H1 (cell line): ENCODE data around the gene PKNOX1. TPM values are rescaled to one million over a fixed set of nuclear protein-coding genes. Genes with fewer than 3 reads are reported as not detected.

Source experiments
- CHD2 ChIP-seq: IDR thresholded peaks from 2 replicates; pipeline ENCODE4 v1.6.1; 2012; ENCODE audit warnings: low read length, improper control_type of control experiment
- EP300 ChIP-seq, 2 experiments: IDR thresholded peaks; 1 replicate in 1 of 2; 2 replicates in 1 of 2; pipeline ENCODE4 v1.6.1; 2011 to 2012; ENCODE audit warnings: low read depth in 2 of 2, low read length in 2 of 2, mild to moderate bottlenecking in 2 of 2, borderline replicate concordance in 1 of 2, inconsistent platforms in 1 of 2, moderate library complexity in 1 of 2
- FOSL1 ChIP-seq: IDR thresholded peaks from 2 replicates; pipeline ENCODE4 v1.6.1; 2011; ENCODE audit warnings: mild to moderate bottlenecking, low read depth, low read length, moderate library complexity; ENCODE audit not compliant: insufficient read depth
- polyA plus RNA-seq, 7 experiments: library from polyadenylated mRNA; depleted of rRNA in 3 of 7; stranded (reverse) in 5 of 7; unstranded in 2 of 7; fragments of >200 nt in 5 of 7; fragments of 200-250 nt in 2 of 7; gene quantifications; 1 replicate in 5 of 7; 2 replicates in 1 of 7; 4 replicates in 1 of 7; pipeline versions ENCODE4 v1.2.1 to v1.2.3, GENCODE V29; 2011 to 2013; ENCODE audit warnings: missing spikeins in 2 of 7, mixed read lengths in 2 of 7
- total RNA-seq: library from RNA; stranded (reverse); fragmentation: NEBNext Ultra II Directional; extraction: Animal tissue kit (Norgen Biotek cat#: 25700); gene quantifications from 2 replicates; pipeline ENCODE4 v1.2.1, GENCODE V29; 2021

Gene PKNOX1
- total and polyA plus RNA-seq, 2 of the 8 experiments (the other 6 are each of a cell fraction or from before 2014, with no cell fraction given) = 20.4 to 31.9 TPM

- no peak for TF ChIP-seq EP300 (IDR thresholded peaks at IDR 0.05; ENCODE audit: borderline replicate concordance in 1 of 2, low read depth in 2 of 2, low read length in 2 of 2)
- no peak for TF ChIP-seq FOSL1
- TF ChIP-seq CHD2 = no peak
Observed at GRCh38 chr21:43004926-43005325, 30.6 kb downstream of the PKNOX1 start (continued).
